Left ventricle myocardium inferior (tissue), 1 donor: ENCODE results near the gene ZBTB32. TPM values are rescaled to one million over a fixed set of nuclear protein-coding genes. Genes with fewer than 3 reads are reported as not detected.

Experiments used
- DNase-seq: peaks from one replicate; pipeline ENCODE4 v3.0.0-alpha.2; 2020
- H3K27ac ChIP-seq: fragments of 200-600 bp; replicated peaks from 2 replicates; pipeline ENCODE4 v1.8.0; 2021
- H3K27me3 ChIP-seq: fragments of 200-600 bp; 2 replicates; pipeline ENCODE4 v1.8.0; 2021; ENCODE audit warnings: low read depth
- H3K36me3 ChIP-seq: fragments of 200-600 bp; 2 replicates; pipeline ENCODE4 v1.8.0; 2021
- H3K4me1 ChIP-seq: fragments of 200-600 bp; 2 replicates; pipeline ENCODE4 v1.8.0; 2021
- H3K4me3 ChIP-seq: fragments of 200-600 bp; 2 replicates; pipeline ENCODE4 v1.8.0; 2021; ENCODE audit warnings: mild to moderate bottlenecking, moderate library complexity
- H3K9me3 ChIP-seq: fragments of 200-600 bp; replicated peaks from 2 replicates; pipeline ENCODE4 v1.8.0; 2021
- intact Hi-C: fragments of 100-400 bp; cut with micrococcal nuclease; formaldehyde crosslinking; loops from one replicate; pipeline ENCODE4 v1.11.0; 2022
- total RNA-seq: library from RNA; stranded (reverse); fragmentation: NEBNext Ultra II Directional; extraction: Animal tissue kit (Norgen Biotek cat#: 25700); gene quantifications from one replicate; pipeline ENCODE4 v1.2.1, GENCODE V29; 2021
- TF ChIP-seq, protein P1 (sequence below): fragments of 200-600 bp; IDR thresholded peaks from 2 replicates; pipeline ENCODE4 v1.8.0; 2021; ENCODE audit warnings: antibody characterized with exemption, mild to moderate bottlenecking, borderline replicate concordance
- donor health status: DM: no; HTN: yes; CAD: no; lungs with severe emphysema.

The ZBTB32 gene
- total RNA-seq, 1 donor from 2014 or later = not detected

DNA sequence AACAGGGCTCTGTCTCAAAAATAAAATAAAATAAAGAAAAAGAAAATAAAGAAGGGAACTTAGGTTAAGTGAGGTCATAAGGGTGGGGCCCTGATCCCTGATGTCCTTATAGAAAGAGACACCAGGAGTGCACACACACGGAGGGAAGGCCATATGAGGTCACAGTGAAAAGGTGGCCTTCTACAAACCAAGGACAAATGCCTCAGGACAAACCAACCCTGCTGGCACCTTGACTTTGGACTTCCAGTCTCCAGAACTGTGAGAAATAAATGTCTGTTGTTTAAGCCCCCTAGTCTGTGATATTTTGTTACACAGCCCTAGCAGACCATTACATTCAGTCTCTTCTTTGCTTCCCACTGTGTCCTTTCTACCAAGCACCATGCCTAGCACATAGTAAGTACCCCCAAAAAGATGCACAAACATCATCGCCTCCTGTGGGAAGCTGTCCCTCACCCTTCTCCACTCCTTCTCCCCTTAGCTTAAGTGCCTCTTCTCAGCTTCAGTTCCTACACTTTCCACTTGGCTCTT, 8.4 kb upstream of the ZBTB32 start:
- intact Hi-C loops = loop anchor here (2.0 kb wide), 1 partner anchor 21 kb away; no protein-coding TSS in a partner anchor
- no peaks in the 10 kb centered on the region for H3K9me3 ChIP-seq
- H3K27ac ChIP-seq = no peak overlapping the region
- TF ChIP-seq, protein P1, sequence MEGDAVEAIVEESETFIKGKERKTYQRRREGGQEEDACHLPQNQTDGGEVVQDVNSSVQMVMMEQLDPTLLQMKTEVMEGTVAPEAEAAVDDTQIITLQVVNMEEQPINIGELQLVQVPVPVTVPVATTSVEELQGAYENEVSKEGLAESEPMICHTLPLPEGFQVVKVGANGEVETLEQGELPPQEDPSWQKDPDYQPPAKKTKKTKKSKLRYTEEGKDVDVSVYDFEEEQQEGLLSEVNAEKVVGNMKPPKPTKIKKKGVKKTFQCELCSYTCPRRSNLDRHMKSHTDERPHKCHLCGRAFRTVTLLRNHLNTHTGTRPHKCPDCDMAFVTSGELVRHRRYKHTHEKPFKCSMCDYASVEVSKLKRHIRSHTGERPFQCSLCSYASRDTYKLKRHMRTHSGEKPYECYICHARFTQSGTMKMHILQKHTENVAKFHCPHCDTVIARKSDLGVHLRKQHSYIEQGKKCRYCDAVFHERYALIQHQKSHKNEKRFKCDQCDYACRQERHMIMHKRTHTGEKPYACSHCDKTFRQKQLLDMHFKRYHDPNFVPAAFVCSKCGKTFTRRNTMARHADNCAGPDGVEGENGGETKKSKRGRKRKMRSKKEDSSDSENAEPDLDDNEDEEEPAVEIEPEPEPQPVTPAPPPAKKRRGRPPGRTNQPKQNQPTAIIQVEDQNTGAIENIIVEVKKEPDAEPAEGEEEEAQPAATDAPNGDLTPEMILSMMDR = no peak
- no peak overlapping the region for H3K4me3 ChIP-seq
- H3K36me3 ChIP-seq = no peaks in the 10 kb centered on the region
- H3K27me3 ChIP-seq = no peaks in the 10 kb centered on the region
- no peak for DNase-seq
- no peaks in the 10 kb centered on the region for H3K4me1 ChIP-seq

DNA sequence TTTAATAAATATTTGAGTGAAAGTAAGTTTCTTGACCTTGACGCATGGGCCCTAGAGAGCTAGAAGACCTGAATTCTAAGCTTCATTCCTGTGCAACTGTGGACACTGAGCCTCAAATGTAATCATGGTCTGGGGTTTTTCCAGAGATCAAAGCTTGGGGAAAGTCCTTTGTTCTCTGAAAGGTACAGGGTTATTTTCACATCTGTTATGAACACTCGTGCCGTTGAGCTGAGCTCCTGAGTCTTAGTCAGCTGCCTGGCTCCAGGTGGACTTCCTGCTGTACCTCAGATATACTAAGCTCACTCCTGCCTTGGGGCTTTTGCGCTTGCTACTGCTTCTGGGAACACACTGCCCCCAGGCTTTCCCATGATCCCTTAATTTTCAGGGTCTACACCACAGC, 7.5 kb upstream of the ZBTB32 start:
- H3K9me3 ChIP-seq = no peaks in the 10 kb centered on the region
- H3K27me3 ChIP-seq = no peaks in the 10 kb centered on the region
- H3K27ac ChIP-seq = no peak overlapping the region
- TF ChIP-seq, protein P1 = no peak
- intact Hi-C loops = loop anchor here (2.0 kb wide), 1 partner anchor 20 kb away; no protein-coding TSS in a partner anchor
- peaks cover 2% of the 10 kb centered on the region for H3K4me1 ChIP-seq
- no peaks in the 10 kb centered on the region for H3K36me3 ChIP-seq
- no peak overlapping the region for H3K4me3 ChIP-seq
- no peak for DNase-seq

DNA sequence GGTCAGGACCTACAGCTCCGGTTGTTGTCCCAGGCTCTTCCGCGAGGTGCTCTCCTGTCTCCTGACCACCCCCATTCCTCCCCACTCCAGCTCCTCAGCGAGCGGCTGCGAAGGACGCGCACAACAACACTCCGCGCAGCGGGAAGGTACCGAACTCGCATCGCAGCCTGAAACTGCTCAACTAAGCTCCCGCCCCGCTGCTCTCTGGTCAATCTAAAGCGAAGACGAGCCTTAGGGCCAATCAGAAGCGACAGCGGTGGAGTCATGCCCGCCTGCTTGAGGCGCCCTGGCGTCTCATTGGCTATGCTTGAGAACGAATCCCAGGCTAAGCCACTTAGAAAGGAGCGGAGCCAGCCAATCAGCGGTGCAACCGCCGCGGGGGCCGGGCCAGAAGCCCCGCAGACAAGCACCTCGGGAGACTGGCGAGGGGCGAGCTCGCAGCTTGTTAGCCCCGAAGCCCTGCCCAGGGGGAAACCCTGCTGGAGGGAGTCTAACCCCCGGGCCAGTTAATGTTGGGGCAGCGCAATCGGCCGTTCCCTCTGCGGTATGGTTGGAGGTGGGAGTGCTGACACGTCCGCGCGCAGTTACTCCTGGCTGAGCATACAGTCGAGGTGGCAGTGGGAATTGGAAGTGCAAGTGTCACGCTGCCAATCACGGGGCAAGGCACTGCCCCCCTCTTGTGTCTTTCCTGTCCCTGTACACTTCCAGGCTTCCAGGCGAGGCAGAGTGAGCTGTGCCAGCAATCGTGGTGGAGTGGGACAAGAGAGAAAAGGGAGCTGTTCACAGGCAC, 1.9 kb upstream of the ZBTB32 start:
- no peaks in the 10 kb centered on the region for H3K9me3 ChIP-seq
- H3K36me3 ChIP-seq = no peaks in the 10 kb centered on the region
- TF ChIP-seq, protein P1 = no peak
- H3K4me3 ChIP-seq = peak overlapping the region; percentile 72
- DNase-seq = peak; percentile 95
- H3K27ac ChIP-seq = peak overlapping the region; percentile 78
- peaks cover 25% of the 10 kb centered on the region for H3K27me3 ChIP-seq
- H3K4me1 ChIP-seq = peaks cover 16% of the 10 kb centered on the region
- intact Hi-C loops = no loop called here

DNA sequence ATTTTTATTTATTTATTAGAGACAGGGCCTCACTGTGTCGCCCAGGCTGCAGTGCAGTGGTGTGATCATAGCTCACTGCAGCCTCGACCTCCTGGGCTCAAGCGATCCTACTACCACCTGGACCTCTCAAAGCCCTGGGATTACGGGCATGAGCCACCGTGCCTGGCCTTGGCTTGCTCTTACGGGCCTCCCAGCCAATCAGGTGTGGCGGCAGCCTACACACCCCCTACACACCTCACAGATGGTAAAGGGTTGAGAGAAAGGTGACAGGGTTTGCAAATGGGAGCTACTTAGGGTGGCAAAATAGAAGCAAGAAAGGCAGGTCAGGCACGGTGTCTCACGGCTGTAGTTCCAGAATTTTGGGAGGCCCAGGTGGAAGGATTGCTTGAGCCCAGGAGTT, 1.0 kb upstream of the ZBTB32 start:
- Histone ChIP-seq H3K9me3 (no peaks in the 10 kb centered on the region), H3K27me3 (peaks cover 26% of the 10 kb centered on the region), H3K36me3 (no peaks in the 10 kb centered on the region), H3K4me3 (peak overlapping the region; percentile 72), H3K27ac (no peak overlapping the region), H3K4me1 (peaks cover 16% of the 10 kb centered on the region)
- intact Hi-C loops = no loop called here
- TF ChIP-seq, protein P1 = no peak
- DNase-seq = no peak

DNA sequence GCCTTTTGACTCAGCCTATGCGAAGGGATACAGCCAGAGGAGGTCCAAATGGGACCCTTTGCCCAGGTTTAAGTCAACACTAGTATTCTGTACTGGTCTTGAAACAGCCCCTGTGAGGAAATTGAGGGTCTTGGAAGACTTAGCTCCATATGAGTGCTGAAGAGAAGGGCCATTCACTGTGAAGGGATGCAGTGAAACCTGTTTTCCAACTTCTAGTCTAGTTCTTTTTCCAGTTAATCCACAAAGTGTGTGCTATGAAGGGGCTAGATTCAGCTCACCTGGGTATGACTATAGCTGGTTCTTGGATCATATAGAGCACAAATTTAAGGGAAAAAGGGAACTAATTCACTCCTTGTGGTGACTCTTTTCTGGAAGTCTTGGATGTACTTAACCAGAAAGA, 4.0 kb downstream of the ZBTB32 start:
- no peak for DNase-seq
- TF ChIP-seq, protein P1 = no peak
- Histone ChIP-seq H3K27ac (no peak overlapping the region), H3K4me1 (no peaks in the 10 kb centered on the region), H3K4me3 (no peak overlapping the region), H3K9me3 (no peaks in the 10 kb centered on the region), H3K27me3 (peaks cover 29% of the 10 kb centered on the region), H3K36me3 (no peaks in the 10 kb centered on the region)
- intact Hi-C loops = no loop called here
